Measurements from ENCODE around the gene PSMD14. TPM values are rescaled to one million over a fixed set of nuclear protein-coding genes. Genes with fewer than 3 reads are reported as not detected.
"Not testable (repeated sequence)": the region's sequence is repeated elsewhere in the genome, so short reads cannot be mapped to it uniquely, and the experiment has no call there.

The PSMD14 gene
- total and polyA plus RNA-seq, 2 donors (not counting 1 experiment from before 2014, with no cell fraction given), result 69.2 to 87.5 TPM

GRCh38 chr2:161358838-161359237 is 50.6 kb downstream of the PSMD14 start:
- H3K9me3 ChIP-seq (ENCODE audit: control insufficient read depth, insufficient read depth, low read depth, low read length), result no peaks in the 10 kb centered on the region
- peaks cover 28% of the 10 kb centered on the region for H3K79me2 ChIP-seq (ENCODE audit: control insufficient read depth, insufficient read depth, low read length)
- H3K27me3 ChIP-seq (ENCODE audit: control insufficient read depth, insufficient read depth, low read length), result no peaks in the 10 kb centered on the region
- H4K20me1 ChIP-seq (ENCODE audit: control insufficient read depth, extremely low read depth, insufficient read depth, low read length), result no peaks in the 10 kb centered on the region
- no peak for DNase-seq (ENCODE audit: low read depth in 2 of 2)
- no peak overlapping the region for H3K9ac ChIP-seq (ENCODE audit: insufficient read depth, low read length)
- H2AFZ ChIP-seq (ENCODE audit: low read length), result no peak overlapping the region
- TF ChIP-seq, protein P1, sequence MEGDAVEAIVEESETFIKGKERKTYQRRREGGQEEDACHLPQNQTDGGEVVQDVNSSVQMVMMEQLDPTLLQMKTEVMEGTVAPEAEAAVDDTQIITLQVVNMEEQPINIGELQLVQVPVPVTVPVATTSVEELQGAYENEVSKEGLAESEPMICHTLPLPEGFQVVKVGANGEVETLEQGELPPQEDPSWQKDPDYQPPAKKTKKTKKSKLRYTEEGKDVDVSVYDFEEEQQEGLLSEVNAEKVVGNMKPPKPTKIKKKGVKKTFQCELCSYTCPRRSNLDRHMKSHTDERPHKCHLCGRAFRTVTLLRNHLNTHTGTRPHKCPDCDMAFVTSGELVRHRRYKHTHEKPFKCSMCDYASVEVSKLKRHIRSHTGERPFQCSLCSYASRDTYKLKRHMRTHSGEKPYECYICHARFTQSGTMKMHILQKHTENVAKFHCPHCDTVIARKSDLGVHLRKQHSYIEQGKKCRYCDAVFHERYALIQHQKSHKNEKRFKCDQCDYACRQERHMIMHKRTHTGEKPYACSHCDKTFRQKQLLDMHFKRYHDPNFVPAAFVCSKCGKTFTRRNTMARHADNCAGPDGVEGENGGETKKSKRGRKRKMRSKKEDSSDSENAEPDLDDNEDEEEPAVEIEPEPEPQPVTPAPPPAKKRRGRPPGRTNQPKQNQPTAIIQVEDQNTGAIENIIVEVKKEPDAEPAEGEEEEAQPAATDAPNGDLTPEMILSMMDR (conservative IDR thresholded peaks at IDR 0.05 in 1 of 2, IDR thresholded peaks at IDR 0.05 in 1 of 2; ENCODE audit: low read depth in 1 of 2, low read length in 2 of 2), result no peak
- no peak for TF ChIP-seq EZH2 (IDR thresholded peaks at IDR 0.05; ENCODE audit: low read length, missing control alignments)
- no peaks in the 10 kb centered on the region for H3K36me3 ChIP-seq (ENCODE audit: control insufficient read depth, insufficient read depth, low read length)
- no peaks in the 10 kb centered on the region for H3K4me1 ChIP-seq (ENCODE audit: control insufficient read depth, extremely low read depth, insufficient read depth, low read length)
- H3K4me2 ChIP-seq (ENCODE audit: extremely low read depth, insufficient read depth, low read length), result no peak overlapping the region
- H3K4me3 ChIP-seq (replicated peaks in 1 of 4; ENCODE audit: control extremely low read depth in 1 of 4, insufficient read depth in 1 of 4, low read depth in 3 of 4, low read length in 4 of 4), result no peak overlapping the region
- no peak overlapping the region for H3K27ac ChIP-seq (ENCODE audit: insufficient read depth, low read length)

GRCh38 chr2:161360095-161360654 is 52.0 kb downstream of the PSMD14 start:
- H3K79me2 ChIP-seq (ENCODE audit: control insufficient read depth, insufficient read depth, low read length), result peaks cover 18% of the 10 kb centered on the region
- H3K4me1 ChIP-seq (ENCODE audit: control insufficient read depth, extremely low read depth, insufficient read depth, low read length); H3K27me3 ChIP-seq (ENCODE audit: control insufficient read depth, insufficient read depth, low read length); H3K36me3 ChIP-seq (ENCODE audit: control insufficient read depth, insufficient read depth, low read length); H3K27ac ChIP-seq (ENCODE audit: insufficient read depth, low read length); H2AFZ ChIP-seq (ENCODE audit: low read length); H3K9ac ChIP-seq (ENCODE audit: insufficient read depth, low read length); DNase-seq (ENCODE audit: low read depth in 2 of 2); H3K4me3 ChIP-seq (replicated peaks in 1 of 4; ENCODE audit: control extremely low read depth in 1 of 4, insufficient read depth in 1 of 4, low read depth in 3 of 4, low read length in 4 of 4); H4K20me1 ChIP-seq (ENCODE audit: control insufficient read depth, extremely low read depth, insufficient read depth, low read length); H3K4me2 ChIP-seq (ENCODE audit: extremely low read depth, insufficient read depth, low read length); H3K9me3 ChIP-seq (ENCODE audit: control insufficient read depth, insufficient read depth, low read depth, low read length): not testable (repeated sequence)

- TF ChIP-seq EZH2 (IDR thresholded peaks at IDR 0.05; ENCODE audit: low read length, missing control alignments), result no peak
- TF ChIP-seq, protein P1 (conservative IDR thresholded peaks at IDR 0.05 in 1 of 2, IDR thresholded peaks at IDR 0.05 in 1 of 2; ENCODE audit: low read depth in 1 of 2, low read length in 2 of 2), result no peak
- no peaks in the 10 kb centered on the region for H3K36me3 ChIP-seq (ENCODE audit: control insufficient read depth, insufficient read depth, low read length)
- no peak overlapping the region for H3K9ac ChIP-seq (ENCODE audit: insufficient read depth, low read length)
- H3K9me3 ChIP-seq (ENCODE audit: control insufficient read depth, insufficient read depth, low read depth, low read length), result no peaks in the 10 kb centered on the region
- H3K27ac ChIP-seq (ENCODE audit: insufficient read depth, low read length), result no peak overlapping the region
- no peaks in the 10 kb centered on the region for H4K20me1 ChIP-seq (ENCODE audit: control insufficient read depth, extremely low read depth, insufficient read depth, low read length)
- no peaks in the 10 kb centered on the region for H3K27me3 ChIP-seq (ENCODE audit: control insufficient read depth, insufficient read depth, low read length)
- H3K79me2 ChIP-seq (ENCODE audit: control insufficient read depth, insufficient read depth, low read length), result peaks cover 18% of the 10 kb centered on the region
- no peak overlapping the region for H3K4me2 ChIP-seq (ENCODE audit: extremely low read depth, insufficient read depth, low read length)
- no peaks in the 10 kb centered on the region for H3K4me1 ChIP-seq (ENCODE audit: control insufficient read depth, extremely low read depth, insufficient read depth, low read length)
- no peak for DNase-seq (ENCODE audit: low read depth in 2 of 2)
- no peak overlapping the region for H3K4me3 ChIP-seq (replicated peaks in 1 of 4; ENCODE audit: control extremely low read depth in 1 of 4, insufficient read depth in 1 of 4, low read depth in 3 of 4, low read length in 4 of 4)
- no peak overlapping the region for H2AFZ ChIP-seq (ENCODE audit: low read length)
These were observed 54.4 kb downstream of the PSMD14 start for GRCh38 chr2:161362568-161363166.

Measured in fibroblast of lung (primary cell).